ENCODE data around the gene TUT4. TPM values are rescaled to one million over a fixed set of nuclear protein-coding genes. Genes with fewer than 3 reads are reported as not detected.

The TUT4 gene
- total RNA-seq, 2 experiments from 2014 or later: 70.8 to 72.4 TPM

DNA sequence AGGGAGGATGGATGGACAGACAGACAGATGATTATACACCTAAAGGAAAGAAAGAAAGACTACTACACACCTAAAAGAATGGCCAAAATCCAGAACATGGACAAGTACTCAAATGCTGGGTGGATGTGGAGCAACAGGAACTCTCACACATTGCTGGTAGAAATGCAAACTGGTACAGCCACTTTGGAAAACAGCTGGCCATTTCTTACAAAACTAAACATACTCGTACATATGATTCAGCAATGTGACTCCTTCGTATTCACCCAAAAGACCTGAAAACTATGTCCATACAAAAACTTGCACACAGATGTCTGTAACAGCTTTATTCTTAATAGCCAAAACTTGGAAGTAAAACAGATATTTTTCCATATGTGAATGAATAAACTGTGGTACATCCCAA, 97.2 kb downstream of the TUT4 start:
- H3K4me2 ChIP-seq (ENCODE audit: low read length): no peak overlapping the region
- H3K27ac ChIP-seq (ENCODE audit: low read depth, low read length, poor library complexity, severe bottlenecking): no peak overlapping the region
- no peaks in the 10 kb centered on the region for H4K20me1 ChIP-seq (ENCODE audit: insufficient read depth, low read length)
- H3K36me3 ChIP-seq (ENCODE audit: insufficient read depth, low read length): peaks cover 4% of the 10 kb centered on the region
- H3K79me2 ChIP-seq (ENCODE audit: insufficient read depth, low read depth, low read length): no peaks in the 10 kb centered on the region
- DNase-seq (ENCODE audit: low spot score): no peak
- no peaks in the 10 kb centered on the region for H3K4me1 ChIP-seq (ENCODE audit: insufficient read depth, low read length, poor library complexity, severe bottlenecking)
- no peak overlapping the region for H3K4me3 ChIP-seq (ENCODE audit: low read depth, low read length, poor library complexity, severe bottlenecking)
- no TSS peak for BruUV-seq (replicated peaks)
- ChIA-PET CTCF (ENCODE audit: unreplicated experiment) (no interaction called here), POLR2A (no interaction called here)
- no peak for TF ChIP-seq EZH2phosphoT487 (IDR thresholded peaks at IDR 0.05; ENCODE audit: borderline replicate concordance, low read depth, low read length)
- TF ChIP-seq, protein P1, sequence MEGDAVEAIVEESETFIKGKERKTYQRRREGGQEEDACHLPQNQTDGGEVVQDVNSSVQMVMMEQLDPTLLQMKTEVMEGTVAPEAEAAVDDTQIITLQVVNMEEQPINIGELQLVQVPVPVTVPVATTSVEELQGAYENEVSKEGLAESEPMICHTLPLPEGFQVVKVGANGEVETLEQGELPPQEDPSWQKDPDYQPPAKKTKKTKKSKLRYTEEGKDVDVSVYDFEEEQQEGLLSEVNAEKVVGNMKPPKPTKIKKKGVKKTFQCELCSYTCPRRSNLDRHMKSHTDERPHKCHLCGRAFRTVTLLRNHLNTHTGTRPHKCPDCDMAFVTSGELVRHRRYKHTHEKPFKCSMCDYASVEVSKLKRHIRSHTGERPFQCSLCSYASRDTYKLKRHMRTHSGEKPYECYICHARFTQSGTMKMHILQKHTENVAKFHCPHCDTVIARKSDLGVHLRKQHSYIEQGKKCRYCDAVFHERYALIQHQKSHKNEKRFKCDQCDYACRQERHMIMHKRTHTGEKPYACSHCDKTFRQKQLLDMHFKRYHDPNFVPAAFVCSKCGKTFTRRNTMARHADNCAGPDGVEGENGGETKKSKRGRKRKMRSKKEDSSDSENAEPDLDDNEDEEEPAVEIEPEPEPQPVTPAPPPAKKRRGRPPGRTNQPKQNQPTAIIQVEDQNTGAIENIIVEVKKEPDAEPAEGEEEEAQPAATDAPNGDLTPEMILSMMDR (conservative IDR thresholded peaks at IDR 0.05; ENCODE audit: low read length): no peak
- H2AFZ ChIP-seq (ENCODE audit: low read length): no peak overlapping the region
- H3K9me2 ChIP-seq (ENCODE audit: insufficient read depth, low read length): no peaks in the 10 kb centered on the region
- intact Hi-C loops (cut with micrococcal nuclease; ENCODE audit: unreplicated experiment): no loop called here
- no peaks in the 10 kb centered on the region for H3K9me3 ChIP-seq (ENCODE audit: low read length)

DNA sequence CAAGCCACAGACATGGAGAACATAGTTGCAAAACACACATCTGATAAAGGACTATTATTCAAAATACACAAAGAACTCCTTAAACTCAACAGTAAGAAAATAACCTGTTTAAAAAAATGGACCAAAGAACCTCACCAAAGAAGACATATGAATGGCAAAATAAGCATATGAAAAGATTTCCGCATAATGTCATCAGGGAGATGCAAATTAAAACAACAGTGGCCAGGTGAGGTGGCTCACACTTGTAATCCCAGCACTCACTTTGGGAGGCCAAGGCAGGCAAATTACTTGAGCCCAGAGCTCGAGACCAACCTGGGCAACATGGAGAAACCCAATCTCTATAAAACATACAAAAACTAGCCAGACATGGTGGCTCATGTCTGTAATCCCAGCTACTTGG, 98.1 kb downstream of the TUT4 start:
- Histone ChIP-seq H3K79me2 (ENCODE audit: insufficient read depth, low read depth, low read length) (no peaks in the 10 kb centered on the region), H3K4me2 (ENCODE audit: low read length) (no peak overlapping the region), H2AFZ (ENCODE audit: low read length) (no peak overlapping the region), H3K9me2 (ENCODE audit: insufficient read depth, low read length) (no peaks in the 10 kb centered on the region), H3K4me3 (ENCODE audit: low read depth, low read length, poor library complexity, severe bottlenecking) (no peak overlapping the region), H4K20me1 (ENCODE audit: insufficient read depth, low read length) (no peaks in the 10 kb centered on the region), H3K36me3 (ENCODE audit: insufficient read depth, low read length) (peaks cover 4% of the 10 kb centered on the region), H3K9me3 (ENCODE audit: low read length) (no peaks in the 10 kb centered on the region), H3K4me1 (ENCODE audit: insufficient read depth, low read length, poor library complexity, severe bottlenecking) (no peaks in the 10 kb centered on the region), H3K27ac (ENCODE audit: low read depth, low read length, poor library complexity, severe bottlenecking) (no peak overlapping the region)
- no peak for DNase-seq (ENCODE audit: low spot score)
- POLR2A ChIA-PET: interaction anchor here (0.6 kb wide), 1 partner anchor 14 kb away, joined by 3 read pairs; no protein-coding TSS in a partner anchor
- no peak for TF ChIP-seq EZH2phosphoT487 (IDR thresholded peaks at IDR 0.05; ENCODE audit: borderline replicate concordance, low read depth, low read length)
- TF ChIP-seq, protein P1 (conservative IDR thresholded peaks at IDR 0.05; ENCODE audit: low read length): no peak
- no TSS peak for BruUV-seq (replicated peaks)
- CTCF ChIA-PET (ENCODE audit: unreplicated experiment): no interaction called here
- intact Hi-C loops (cut with micrococcal nuclease; ENCODE audit: unreplicated experiment): no loop called here

DNA sequence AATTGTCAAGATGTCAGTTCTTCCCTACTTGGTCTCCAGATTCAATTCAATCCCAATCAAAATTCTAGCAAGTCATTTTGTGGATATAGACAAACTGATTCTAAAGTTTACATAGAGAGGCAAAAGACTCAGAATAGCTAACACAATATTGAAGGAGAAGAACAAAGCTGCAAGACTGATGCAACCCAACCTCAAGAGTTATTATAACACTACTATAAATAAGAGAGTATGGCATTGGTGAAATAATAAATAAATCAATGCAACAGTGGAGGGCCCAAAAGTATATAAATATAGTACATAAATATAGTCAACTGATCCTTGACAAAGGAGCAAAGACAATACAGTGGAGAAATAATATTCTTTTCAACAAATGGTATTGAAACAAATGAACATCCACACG, 98.8 kb downstream of the TUT4 start:
- Histone ChIP-seq H3K36me3 (ENCODE audit: insufficient read depth, low read length) (peaks cover 4% of the 10 kb centered on the region), H2AFZ (ENCODE audit: low read length) (no peak overlapping the region), H3K4me1 (ENCODE audit: insufficient read depth, low read length, poor library complexity, severe bottlenecking) (no peaks in the 10 kb centered on the region), H4K20me1 (ENCODE audit: insufficient read depth, low read length) (no peaks in the 10 kb centered on the region), H3K79me2 (ENCODE audit: insufficient read depth, low read depth, low read length) (no peaks in the 10 kb centered on the region), H3K27ac (ENCODE audit: low read depth, low read length, poor library complexity, severe bottlenecking) (no peak overlapping the region), H3K4me2 (ENCODE audit: low read length) (no peak overlapping the region), H3K4me3 (ENCODE audit: low read depth, low read length, poor library complexity, severe bottlenecking) (no peak overlapping the region), H3K9me2 (ENCODE audit: insufficient read depth, low read length) (no peaks in the 10 kb centered on the region), H3K9me3 (ENCODE audit: low read length) (no peaks in the 10 kb centered on the region)
- DNase-seq (ENCODE audit: low spot score): no peak
- POLR2A ChIA-PET: no interaction called here
- no TSS peak for BruUV-seq (replicated peaks)
- CTCF ChIA-PET (ENCODE audit: unreplicated experiment): no interaction called here
- intact Hi-C loops (cut with micrococcal nuclease; ENCODE audit: unreplicated experiment): no loop called here
- TF ChIP-seq, protein P1 (conservative IDR thresholded peaks at IDR 0.05; ENCODE audit: low read length): no peak
- no peak for TF ChIP-seq EZH2phosphoT487 (IDR thresholded peaks at IDR 0.05; ENCODE audit: borderline replicate concordance, low read depth, low read length)
